Body of pancreas (tissue), 4 donors: ENCODE results near the gene RRN3. TPM values are rescaled to one million over a fixed set of nuclear protein-coding genes. Genes with fewer than 3 reads are reported as not detected.
A peak's percentile ranks its signal among the peaks of the same experiment; 100 is the strongest.
"Not testable (repeated sequence)": the region's sequence is repeated elsewhere in the genome, so short reads cannot be mapped to it uniquely, and the experiment has no call there.

Experiments
- ATAC-seq: fragments of 150-250 bp; one replicate; pipeline ENCODE4 v1.9.1; 2016
- DNase-seq, 4 donors: peaks; one replicate each; pipeline ENCODE4 v3.0.0-alpha.2; 2019
- H3K27ac ChIP-seq, 4 donors: fragments of 200-600 bp; sonication (generic); 1 replicate in 3 of 4; 2 replicates in 1 of 4; pipeline versions ENCODE4 v1.5.1 to v1.6.1; 2016 to 2019; ENCODE audit warnings: mild to moderate bottlenecking in 1 of 4, mixed read lengths in 1 of 4, moderate library complexity in 1 of 4
- H3K27me3 ChIP-seq, 2 donors: fragments of 200-600 bp; sonication (generic); one replicate each; pipeline ENCODE4 v1.6.0; 2016; ENCODE audit warnings: mild to moderate bottlenecking in 1 of 2
- H3K36me3 ChIP-seq, 2 donors: fragments of 200-600 bp; sonication (generic); replicated peaks in 1 of 2; 2 replicates each; pipeline ENCODE4 v1.5.1; 2016; ENCODE audit warnings: low read depth in 2 of 2; ENCODE audit not compliant: insufficient read depth in 1 of 2
- H3K4me1 ChIP-seq: fragments of 200-600 bp; sonication (generic); one replicate; pipeline ENCODE4 v1.6.0; 2016
- H3K4me3 ChIP-seq, 2 donors: fragments of 200-600 bp; sonication (generic); 1 replicate in 1 of 2; 2 replicates in 1 of 2; pipeline ENCODE4 v1.5.1; 2016 to 2019
- H3K9me3 ChIP-seq, 3 donors: fragments of 200-600 bp; sonication (generic); 1 replicate in 2 of 3; 2 replicates in 1 of 3; pipeline ENCODE4 v1.5.1; 2016
- POLR2A ChIP-seq, 3 donors: fragments of 450-650 bp; IDR thresholded peaks; one replicate each; pipeline ENCODE4 v1.6.1; 2016; ENCODE audit warnings: antibody characterized with exemption in 3 of 3, mild to moderate bottlenecking in 2 of 3
- WGBS, 2 donors: methylation state at CpG; one replicate each; pipeline ENCODE4 v1.1.5; 2017; 5-methylcytosine and 5-hydroxymethylcytosine counted together
- intact Hi-C: fragments of 100-400 bp; cut with DNase I; formaldehyde crosslinking; loops from one replicate; pipeline ENCODE4 v1.15.1; 2023
- total RNA-seq, 2 donors: library from RNA; depleted of rRNA; stranded (reverse); fragments of >200 nt; gene quantifications; one replicate each; pipeline ENCODE4 v1.1.0, GENCODE V29; 2016
- TF ChIP-seq, protein P1 (sequence below), 7 experiments: fragments of 450-650 bp in 4 of 7; fragments of 200-600 bp in 3 of 7; sonication (generic) in 3 of 7; IDR thresholded peaks; one replicate each; pipeline ENCODE4 v1.5.1; 2016 to 2019; ENCODE audit warnings: antibody characterized with exemption in 7 of 7

Gene RRN3
- total RNA-seq, 2 donors from 2014 or later: 12.2 to 12.5 TPM

DNA sequence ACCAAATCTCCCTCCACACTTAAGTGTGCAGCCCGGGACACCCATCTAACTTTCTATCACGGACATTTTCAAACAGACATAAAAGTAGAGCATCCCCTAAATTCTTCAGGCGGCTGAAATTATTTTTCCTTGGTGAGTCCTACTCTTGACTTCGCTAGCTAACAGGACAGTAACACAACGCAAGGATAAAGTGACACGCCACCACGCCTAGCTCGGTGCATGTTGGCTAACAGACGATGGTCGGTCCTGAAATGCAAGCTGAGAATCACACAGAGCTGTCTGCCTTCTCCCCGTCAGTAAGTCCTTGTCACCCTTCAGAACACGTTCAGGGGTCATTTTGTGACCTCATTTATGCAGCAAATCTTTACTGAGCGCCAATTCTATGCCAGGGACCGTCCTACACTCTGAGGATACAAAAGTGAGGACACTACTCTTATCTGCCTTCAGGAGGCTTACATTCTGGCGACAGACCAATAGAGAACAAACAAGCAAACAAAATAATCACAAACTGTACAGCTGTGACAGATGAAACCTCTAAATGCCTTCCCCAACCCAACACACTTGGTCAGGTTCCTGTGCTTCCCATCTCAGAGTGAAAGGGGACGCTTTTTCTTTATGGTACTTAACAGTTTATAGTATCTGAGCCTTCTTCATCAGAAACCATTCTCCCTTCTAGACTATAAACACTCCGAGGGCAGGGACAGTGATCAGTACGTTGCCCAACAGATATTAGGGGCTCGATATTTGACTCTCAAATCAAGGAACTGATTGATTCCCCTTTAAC lies 39.5 kb downstream of the RRN3 start:
- DNase-seq (no peak), ATAC-seq (no peak)
- TF ChIP-seq, protein P1, sequence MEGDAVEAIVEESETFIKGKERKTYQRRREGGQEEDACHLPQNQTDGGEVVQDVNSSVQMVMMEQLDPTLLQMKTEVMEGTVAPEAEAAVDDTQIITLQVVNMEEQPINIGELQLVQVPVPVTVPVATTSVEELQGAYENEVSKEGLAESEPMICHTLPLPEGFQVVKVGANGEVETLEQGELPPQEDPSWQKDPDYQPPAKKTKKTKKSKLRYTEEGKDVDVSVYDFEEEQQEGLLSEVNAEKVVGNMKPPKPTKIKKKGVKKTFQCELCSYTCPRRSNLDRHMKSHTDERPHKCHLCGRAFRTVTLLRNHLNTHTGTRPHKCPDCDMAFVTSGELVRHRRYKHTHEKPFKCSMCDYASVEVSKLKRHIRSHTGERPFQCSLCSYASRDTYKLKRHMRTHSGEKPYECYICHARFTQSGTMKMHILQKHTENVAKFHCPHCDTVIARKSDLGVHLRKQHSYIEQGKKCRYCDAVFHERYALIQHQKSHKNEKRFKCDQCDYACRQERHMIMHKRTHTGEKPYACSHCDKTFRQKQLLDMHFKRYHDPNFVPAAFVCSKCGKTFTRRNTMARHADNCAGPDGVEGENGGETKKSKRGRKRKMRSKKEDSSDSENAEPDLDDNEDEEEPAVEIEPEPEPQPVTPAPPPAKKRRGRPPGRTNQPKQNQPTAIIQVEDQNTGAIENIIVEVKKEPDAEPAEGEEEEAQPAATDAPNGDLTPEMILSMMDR (IDR thresholded peaks at IDR 0.05): no peak
- TF ChIP-seq POLR2A (IDR thresholded peaks at IDR 0.05): no peak
- H3K36me3 ChIP-seq: no peaks in the 10 kb centered on the region
- peak overlapping the region in 1 of 4 donors; percentile 76 for H3K27ac ChIP-seq
- intact Hi-C loops: no loop called here
- no peak overlapping the region for H3K4me3 ChIP-seq
- peaks cover 28% of the 10 kb centered on the region for H3K4me1 ChIP-seq
- H3K27me3 ChIP-seq: no peaks in the 10 kb centered on the region
- H3K9me3 ChIP-seq: no peaks in the 10 kb centered on the region
- 68 to 77% methylated on average over 19 of the region's 19 CpGs for WGBS, 2 donors

DNA sequence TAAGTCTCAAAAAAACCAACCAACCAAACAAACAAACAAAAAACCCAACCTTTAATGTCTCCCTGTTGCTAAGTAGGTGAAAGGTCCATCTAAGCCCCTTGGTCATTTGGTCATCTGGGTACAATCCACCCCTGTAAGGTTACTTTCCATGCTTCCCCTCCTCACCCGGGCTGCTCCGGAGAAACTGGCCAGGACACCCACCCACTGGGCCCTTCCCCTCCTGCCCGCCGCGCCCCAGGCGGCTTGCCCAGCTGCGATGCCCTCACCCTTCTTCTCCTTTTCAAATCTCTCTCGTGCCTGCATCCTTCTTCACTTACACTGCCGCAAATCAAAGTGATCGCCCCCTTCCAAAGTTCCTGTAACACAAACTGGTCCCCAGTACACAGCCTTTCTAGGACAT lies 40.2 kb downstream of the RRN3 start:
- no peak overlapping the region for H3K4me3 ChIP-seq
- H3K4me1 ChIP-seq: peaks cover 28% of the 10 kb centered on the region
- TF ChIP-seq, protein P1 (IDR thresholded peaks at IDR 0.05): no peak
- TF ChIP-seq POLR2A (IDR thresholded peaks at IDR 0.05): no peak
- intact Hi-C loops: no loop called here
- ATAC-seq: no peak
- no peaks in the 10 kb centered on the region for H3K27me3 ChIP-seq
- no peaks in the 10 kb centered on the region for H3K36me3 ChIP-seq
- no peak for DNase-seq
- WGBS, 2 donors: 92 to 95% methylated on average over 10 of the region's 10 CpGs
- H3K9me3 ChIP-seq: no peaks in the 10 kb centered on the region
- no peak overlapping the region for H3K27ac ChIP-seq

GRCh38 chr16:15052747-15053476 lies 41.2 kb downstream of the RRN3 start:
- Histone ChIP-seq H3K27me3 (no peaks in the 10 kb centered on the region), H3K4me3 (no peak overlapping the region), H3K27ac (peak overlapping the region in 1 of 4 donors; percentile 7), H3K9me3 (no peaks in the 10 kb centered on the region), H3K4me1 (peaks cover 22% of the 10 kb centered on the region), H3K36me3 (no peaks in the 10 kb centered on the region)
- no peak for TF ChIP-seq POLR2A (IDR thresholded peaks at IDR 0.05)
- TF ChIP-seq, protein P1 (IDR thresholded peaks at IDR 0.05): no peak
- 69 to 75% methylated on average over 10 of the region's 10 CpGs for WGBS, 2 donors
- no peak for DNase-seq
- no peak for ATAC-seq
- intact Hi-C loops: no loop called here

DNA sequence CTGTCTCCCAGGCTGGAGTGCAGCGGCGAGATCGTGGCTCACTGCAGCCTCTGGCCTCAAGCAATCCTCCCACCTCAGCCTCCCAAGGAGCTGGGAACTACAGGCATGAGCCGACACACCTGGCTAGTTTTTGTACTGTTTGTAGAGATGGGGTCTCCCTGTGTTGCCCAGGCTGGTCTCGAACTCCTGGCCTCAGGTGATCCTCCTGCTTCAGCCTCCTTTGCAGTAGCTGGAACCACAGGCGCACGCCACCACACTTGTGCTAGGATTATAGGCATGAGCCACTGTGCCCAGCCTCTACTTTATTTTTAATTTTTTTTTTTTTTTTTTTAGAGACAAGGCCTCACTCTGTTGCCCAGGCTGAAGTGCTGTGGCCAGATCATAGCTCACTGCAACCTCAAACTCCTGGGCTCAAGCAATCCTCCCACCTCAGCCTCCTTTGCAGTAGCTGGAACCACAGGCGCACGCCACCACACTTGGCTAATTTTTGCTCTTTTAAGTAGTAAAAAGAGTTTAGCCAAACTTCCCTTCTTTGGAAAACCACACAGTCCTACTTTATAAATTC lies 42.6 kb downstream of the RRN3 start:
- no peak for TF ChIP-seq POLR2A (IDR thresholded peaks at IDR 0.05)
- TF ChIP-seq, protein P1 (IDR thresholded peaks at IDR 0.05): no peak
- DNase-seq: no peak
- Histone ChIP-seq H3K4me3 (no peak overlapping the region), H3K27ac (no peak overlapping the region), H3K9me3 (no peaks in the 10 kb centered on the region), H3K27me3 (no peaks in the 10 kb centered on the region), H3K4me1 (peaks cover 12% of the 10 kb centered on the region), H3K36me3 (no peaks in the 10 kb centered on the region)
- WGBS, 2 donors: 96 to 97% methylated on average over 9 of the region's 9 CpGs
- ATAC-seq: no peak
- intact Hi-C loops: no loop called here

DNA sequence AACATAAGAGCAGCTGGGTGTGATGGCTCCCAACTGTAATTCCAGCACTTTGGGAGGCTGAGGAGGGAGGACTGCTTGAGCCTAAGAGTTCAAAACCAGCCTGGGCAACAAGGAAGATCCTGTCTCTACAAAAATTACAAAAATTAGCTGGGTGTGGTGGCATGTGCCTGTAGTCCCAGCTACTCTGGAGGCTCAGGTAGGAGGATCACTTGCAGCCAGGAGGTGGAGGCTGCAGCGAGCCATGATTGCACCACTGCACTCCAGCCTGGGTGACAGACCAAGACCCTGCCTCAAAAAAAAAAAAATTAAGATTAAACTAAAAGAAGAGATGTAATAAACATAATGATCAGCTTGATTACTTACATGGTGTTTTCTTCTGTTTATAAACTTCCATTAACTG lies 43.6 kb downstream of the RRN3 start:
- DNase-seq, intact Hi-C loops, H3K27ac ChIP-seq, H3K36me3 ChIP-seq, ATAC-seq, H3K9me3 ChIP-seq, H3K4me3 ChIP-seq, H3K27me3 ChIP-seq: not testable (repeated sequence)
- H3K4me1 ChIP-seq: peaks cover 11% of the 10 kb centered on the region
- WGBS, 2 donors: 100% methylated on average over 1 of the region's 1 CpG
